DMS 273 (cell line): ENCODE measurements around the gene PRRT4.

ENCODE experiments used
- DNase-seq: peaks from one replicate; lab custom pipeline; 2025; ENCODE audit not compliant: unreplicated experiment; lab: John Stamatoyannopoulos, UW

The PRRT4 gene

DNA sequence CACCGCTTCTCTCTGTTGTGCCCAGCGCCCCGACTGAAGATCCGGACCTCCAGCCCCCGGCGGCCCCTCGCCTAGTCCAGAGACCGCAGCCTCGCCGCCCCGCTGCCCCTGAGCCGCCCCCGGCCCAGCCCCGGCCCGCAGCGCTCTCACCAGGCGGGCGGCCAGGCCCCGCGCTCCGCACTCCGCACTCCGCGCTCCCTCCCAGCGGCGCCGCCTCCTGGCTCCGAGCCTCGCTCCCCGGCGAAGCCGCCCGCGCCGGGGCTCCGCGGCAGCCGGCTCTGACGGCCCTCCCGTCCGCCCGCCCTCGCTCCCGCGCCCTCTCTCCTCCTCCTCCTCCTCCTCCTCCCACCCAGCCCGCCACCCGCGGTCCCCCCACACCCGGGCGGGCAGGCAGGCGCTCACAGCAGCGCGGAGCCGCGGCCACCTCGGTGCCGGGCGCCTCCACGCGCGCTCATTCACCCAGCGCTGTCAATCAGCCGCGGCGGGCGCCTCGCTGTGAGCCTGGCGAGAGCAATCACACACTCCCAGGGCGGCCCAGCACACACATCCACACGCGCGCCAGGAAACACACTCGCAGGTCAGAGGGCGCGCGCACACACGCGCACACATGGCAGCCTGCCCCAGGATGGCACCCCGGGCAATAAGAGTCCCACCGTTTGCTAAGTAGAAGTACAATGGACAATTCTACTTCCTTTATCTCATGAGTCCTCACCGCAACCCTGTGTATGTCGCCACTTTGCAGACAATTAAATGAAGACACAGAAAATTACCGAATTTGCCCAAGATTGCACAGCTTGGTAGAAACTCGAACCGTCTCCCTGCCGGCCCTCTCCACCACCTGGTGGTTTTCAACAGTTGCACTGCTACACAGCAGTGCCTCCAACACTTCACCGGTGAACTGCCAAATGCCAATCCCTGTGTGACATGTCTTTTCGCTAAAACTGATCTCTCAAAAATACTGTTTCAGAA is at the start of gene PRRT4:
Gene PRRT4, minus strand, starts transcription at position 280 of the 969 bp plus-strand sequence.
- peak; percentile 82 for DNase-seq

- DNase-seq, result no peak
These were observed 48.9 kb upstream of the PRRT4 start for GRCh38 chr7:128410451-128410753.

- peak; percentile 97 for DNase-seq
These were observed 48.3 kb upstream of the PRRT4 start, which contains the start of gene IMPDH1 for GRCh38 chr7:128409596-128410450. Gene IMPDH1 (minus strand): TSS chr7:128409982. CDS start chr7:128409901, 81 bp downstream.

DNA sequence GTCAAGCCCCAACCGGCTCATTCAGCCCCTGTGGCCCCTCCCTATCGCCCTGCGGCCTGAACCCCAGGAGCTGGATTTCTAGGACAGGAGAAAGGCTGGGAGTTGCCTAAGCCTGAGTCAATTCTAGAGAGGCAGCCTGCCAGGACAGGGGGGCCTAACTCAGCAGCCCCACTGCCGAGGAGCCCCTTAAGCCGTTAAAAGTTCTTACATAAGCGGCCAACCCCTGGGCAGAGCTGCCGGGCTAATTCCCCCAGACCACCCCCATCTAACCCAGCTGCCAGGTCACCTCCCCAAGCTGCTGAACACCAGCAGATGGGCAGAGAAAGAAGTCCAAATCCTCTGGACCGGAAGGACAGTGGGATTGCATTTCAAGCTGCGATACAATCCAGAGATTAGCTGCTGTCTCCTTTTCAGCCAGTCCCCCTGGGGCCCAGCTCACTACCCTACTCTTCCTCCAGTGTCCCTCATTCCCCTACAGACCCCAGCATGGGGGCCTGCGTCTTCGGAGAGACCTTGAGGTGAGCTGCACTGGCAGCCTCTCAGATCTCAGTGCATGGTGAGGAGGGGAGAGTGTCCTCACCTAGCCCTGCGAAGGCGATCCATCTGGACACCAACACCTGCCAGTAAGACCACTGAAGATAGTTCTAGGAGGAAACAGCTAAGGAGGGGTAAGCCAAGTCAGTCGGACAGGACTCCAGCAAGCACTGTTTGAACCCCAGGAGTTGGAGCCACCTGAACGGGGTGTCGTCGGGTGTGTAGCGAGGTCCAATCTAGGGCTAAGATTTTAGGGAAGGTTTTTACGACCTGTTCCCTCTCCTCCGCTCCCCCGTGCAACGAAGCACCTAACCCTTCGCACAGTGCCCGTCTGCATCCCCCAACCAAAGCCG is 47.5 kb upstream of the PRRT4 start:
- DNase-seq, result peak; percentile 93

- DNase-seq, result peak; percentile 78
These were observed 46.5 kb upstream of the PRRT4 start for GRCh38 chr7:128407751-128408708.

- DNase-seq, result peak; percentile 67
These were observed 45.7 kb upstream of the PRRT4 start for GRCh38 chr7:128407233-128407589.

GRCh38 chr7:128406314-128407232 is 45.1 kb upstream of the PRRT4 start:
- DNase-seq, result peak; percentile 44

DNA sequence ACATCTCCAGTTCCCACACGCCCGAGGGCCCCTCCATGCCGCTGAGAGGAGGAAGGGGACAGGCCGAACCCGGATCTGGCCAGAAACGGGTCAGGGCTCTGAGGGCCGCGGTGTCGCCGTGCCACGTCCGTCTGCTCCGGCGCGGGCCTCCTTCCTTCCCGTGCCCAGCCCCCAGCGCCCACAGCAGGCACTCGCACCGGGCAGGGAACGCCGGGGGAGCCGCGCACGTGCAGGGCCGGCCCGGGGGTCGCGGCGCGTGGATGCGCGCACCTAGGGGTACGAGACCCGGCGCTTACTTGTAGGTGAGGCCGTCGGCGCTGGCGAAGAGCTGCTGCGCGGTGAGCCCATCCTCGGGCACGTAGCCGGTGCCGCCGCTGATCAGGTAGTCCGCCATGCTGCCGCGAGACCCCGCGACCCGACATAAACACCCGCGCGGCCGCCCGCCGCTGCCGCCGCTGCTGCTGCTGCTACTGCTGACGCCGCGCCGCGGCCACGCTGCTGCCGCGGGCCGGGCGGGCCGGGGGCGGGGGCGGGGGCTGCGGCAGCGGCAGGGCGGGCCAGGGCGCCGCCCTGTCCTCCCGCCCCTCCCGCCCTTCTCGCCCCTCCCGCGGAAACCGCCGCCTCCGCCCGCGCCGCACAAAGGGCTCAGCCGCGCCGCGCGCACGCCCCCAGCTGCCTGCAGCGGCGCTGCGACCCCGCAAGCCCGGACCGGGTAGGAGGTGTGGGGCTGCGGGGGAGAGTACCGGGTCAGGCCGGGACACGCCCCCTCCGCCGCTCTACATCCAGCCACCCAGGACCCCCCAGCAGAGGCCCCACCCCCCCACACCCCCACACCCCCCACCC is 44.2 kb upstream of the PRRT4 start:
- DNase-seq, result peak; percentile 92

- DNase-seq, result peak; percentile 69
These were observed 43.5 kb upstream of the PRRT4 start for GRCh38 chr7:128404886-128405470.

DNA sequence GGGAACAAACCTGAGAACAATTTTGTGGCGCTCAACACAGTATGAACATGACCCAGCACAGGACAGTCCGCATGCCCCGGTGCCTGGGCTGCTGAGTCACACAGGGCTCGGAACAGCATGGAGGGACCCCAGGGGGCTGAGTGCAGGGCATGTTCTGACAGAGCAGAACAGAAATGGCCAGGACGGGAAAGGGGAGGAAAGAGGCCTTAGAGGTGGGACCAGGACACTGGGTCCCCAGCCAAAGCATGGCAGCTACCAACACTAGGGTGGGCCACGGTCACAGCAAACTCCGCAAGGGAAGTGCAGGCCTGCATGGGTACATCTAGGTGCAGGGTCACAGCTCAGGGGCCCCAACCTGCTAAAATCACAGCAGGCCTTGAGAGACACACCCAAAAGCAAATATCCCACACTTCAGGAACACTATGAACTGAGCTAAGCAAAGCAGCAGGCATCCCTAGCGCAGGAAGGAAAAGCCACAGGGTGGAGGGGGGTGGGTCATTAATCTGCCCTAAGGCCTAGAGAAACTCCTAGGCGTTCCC is 42.7 kb upstream of the PRRT4 start:
- peak; percentile 50 for DNase-seq

DNA sequence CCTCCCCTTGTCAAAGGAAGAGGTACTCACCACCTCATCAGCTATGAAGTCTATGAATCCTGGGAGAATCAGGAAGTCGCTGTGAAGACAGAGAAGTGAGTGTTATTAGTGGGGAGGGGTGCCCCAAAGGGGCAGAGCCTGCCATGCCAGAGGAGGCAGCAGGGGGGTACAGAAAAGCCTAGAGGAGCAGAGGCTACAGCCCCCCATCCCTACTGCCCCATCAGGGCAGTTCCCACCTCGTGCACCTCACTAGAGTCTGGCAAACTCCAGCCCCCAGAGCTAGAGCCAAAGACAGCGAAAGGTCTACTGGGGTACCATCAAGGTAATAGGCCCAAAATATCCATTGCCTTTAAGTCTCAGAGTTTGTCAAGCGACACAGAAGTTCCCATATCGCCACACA is 42.2 kb upstream of the PRRT4 start:
- DNase-seq, result no peak

DNA sequence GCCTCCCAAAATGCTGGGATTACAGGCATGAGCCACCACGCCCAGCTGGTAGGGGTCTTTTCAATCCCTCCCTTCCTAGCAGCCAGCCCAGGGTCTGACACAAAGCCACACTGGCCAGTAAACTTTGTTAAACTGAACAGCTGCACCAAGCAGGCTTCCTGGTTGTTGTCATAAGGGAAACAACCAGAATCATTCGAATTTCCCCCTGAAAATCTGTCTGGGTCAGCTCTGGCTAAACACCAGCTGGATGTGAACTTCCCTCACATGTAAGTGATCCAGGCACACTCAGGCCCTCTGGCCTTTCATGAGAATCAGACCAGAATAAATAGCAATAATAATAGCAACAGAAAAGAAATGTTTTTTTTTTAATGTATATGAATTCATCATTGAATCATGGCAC is 40.9 kb upstream of the PRRT4 start:
- no peak for DNase-seq

GRCh38 chr7:128400566-128400965 is 39.1 kb upstream of the PRRT4 start:
- DNase-seq, result no peak

GRCh38 chr7:128399991-128400390 is 38.5 kb upstream of the PRRT4 start:
- DNase-seq, result no peak

- DNase-seq, result no peak
These were observed 37.3 kb upstream of the PRRT4 start for GRCh38 chr7:128398841-128399135.

- peak; percentile 85 for DNase-seq
These were observed 36.7 kb upstream of the PRRT4 start for GRCh38 chr7:128398016-128398840.
